ENCODE data around the gene PDGFRB.
A peak's percentile ranks its signal among the peaks of the same experiment; 100 is the strongest.
"Not testable (repeated sequence)": the region's sequence is repeated elsewhere in the genome, so short reads cannot be mapped to it uniquely, and the experiment has no call there.

The PDGFRB gene

GRCh38 chr5:150114102-150114641 lies 41.5 kb downstream of the PDGFRB start:
- DNase-seq (ENCODE audit: low read depth) = no peak

GRCh38 chr5:150113047-150113744 lies 42.4 kb downstream of the PDGFRB start:
- no peak for DNase-seq (ENCODE audit: low read depth)

- peak; percentile 54 for DNase-seq (ENCODE audit: low read depth)
Measured at GRCh38 chr5:150112201-150113046, 43.2 kb downstream of the PDGFRB start.

GRCh38 chr5:150111122-150111521 lies 44.5 kb downstream of the PDGFRB start:
- DNase-seq (ENCODE audit: low read depth) = no peak

DNA sequence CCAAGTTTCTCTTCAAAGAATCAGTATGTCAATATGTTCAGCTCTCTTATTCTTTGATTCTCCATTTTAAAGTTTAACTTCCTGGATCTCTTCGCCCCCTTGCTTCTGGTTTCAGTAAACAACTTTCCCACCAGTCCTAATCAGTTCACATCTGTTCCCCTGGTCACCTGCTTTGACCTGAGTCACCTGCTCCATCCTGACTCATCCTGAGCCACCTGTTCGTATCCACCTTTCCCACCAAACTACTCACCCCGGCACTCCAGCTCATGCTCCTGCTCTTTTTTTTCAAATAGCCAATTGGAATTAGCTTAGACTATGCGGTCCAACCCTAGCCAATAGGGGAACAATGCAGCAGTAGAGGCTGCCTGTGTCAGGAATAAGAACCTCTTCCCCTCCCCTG lies 45.7 kb downstream of the PDGFRB start:
- DNase-seq (ENCODE audit: low read depth) = no peak

DNA sequence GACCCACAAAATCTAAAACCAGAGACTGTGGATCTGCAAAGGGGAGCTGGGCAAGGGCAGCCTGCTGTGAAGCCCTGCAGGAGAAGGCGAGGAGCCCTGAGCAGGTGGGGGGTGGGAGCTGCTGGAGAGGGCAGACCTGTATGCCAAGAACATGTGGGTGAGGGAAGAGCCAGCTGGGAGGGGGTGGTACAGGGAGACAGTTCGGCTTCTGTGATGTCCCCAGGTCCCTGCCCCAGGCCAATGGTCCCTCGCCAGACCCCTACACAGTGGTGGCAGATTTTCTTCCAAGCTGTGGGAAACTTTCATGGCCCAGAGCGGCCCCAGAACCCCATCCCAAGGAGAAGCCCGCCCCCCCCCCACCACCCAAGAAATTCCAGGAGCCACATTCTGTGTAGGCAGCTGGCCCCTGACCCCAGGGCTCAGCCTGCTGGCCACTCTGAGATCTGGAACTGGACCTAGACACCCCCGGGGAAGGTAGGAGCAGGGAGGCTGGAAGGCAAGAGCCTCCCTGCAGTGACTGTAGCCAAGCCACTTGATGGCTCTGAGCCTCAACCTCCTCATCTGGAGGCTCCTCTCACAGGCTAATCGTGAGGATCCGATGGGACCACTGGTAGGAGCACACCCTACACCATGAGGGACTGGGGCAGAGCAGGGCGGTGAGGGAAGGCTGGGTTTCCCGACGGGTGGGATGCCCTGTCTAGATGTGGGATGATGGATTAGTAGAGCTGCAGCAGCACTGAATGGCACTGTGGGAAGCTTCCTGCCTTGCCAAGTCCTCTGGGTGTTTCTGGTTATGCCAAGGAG lies 46.7 kb downstream of the PDGFRB start:
- no peak for DNase-seq (ENCODE audit: low read depth)

- DNase-seq (ENCODE audit: low read depth) = peak; percentile 40
Measured at GRCh38 chr5:150107909-150108447, 47.7 kb downstream of the PDGFRB start.

DNA sequence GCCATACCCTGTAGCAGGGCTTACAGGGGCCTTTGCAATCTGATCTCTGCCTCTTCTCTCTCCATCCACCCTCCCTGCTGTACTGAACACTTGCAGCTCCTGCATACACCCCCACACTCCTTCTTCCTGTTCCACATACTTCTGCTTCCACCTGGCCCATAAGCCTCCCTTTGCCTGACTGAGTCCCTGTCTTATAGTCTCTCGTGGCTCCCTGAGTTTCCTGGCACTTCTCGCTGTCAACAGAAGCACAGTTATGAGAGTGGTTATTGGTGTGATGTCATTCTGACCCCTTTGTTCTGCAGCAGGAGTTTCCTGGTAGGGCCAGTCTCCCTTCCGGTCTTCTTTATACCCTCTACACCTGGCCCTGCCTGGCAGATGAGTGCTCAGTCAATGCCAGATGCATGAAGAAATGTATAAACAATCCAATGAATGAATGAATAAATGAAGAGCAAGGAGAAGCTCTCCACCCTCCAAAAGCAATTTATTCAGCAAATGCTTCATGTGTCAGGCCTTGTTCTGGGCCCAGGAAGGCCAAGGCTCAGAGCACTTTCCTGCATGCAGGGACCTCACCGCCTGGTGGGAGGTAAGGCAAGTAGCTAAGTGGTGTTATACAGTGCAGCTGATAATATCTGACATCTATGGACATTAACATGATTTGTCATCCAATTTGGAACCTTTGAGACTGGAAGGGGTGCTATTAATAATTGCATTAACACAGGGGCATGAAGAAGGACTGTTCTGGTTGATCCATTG lies 48.8 kb downstream of the PDGFRB start:
- no peak for DNase-seq (ENCODE audit: low read depth)

DNA sequence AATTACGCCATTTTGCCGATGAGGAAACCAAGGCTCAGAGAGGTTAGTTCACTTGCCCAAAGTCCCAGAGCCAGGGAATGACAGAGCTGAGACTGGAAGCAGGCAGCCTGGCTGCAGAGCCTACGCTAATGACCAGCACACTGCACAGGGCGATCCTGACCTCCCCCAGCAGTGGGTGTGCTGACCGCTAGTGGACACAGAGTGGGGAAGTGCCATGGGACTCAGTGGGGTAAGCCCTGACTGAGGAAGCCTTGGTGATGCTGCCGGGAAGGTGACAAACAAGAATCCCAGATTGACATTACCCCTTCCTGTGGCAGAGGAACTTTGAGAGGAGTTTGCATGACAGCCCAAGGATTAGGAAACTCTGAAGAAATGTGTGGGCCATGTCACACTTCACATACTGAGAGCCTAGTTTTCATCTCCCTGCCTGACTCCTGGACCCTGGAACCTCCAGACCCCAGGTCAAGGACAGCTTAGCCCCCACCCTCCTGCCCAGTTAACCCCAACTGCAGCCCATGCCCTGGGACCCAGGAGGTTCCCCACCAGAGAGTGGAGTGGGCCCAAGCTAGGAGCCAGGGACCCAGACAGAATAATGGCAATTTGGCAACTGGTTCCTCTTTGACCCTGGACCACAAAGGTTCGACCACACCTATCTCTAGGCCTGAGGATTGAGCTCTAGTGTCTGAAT lies 49.6 kb downstream of the PDGFRB start:
- no peak for DNase-seq (ENCODE audit: low read depth)

DNA sequence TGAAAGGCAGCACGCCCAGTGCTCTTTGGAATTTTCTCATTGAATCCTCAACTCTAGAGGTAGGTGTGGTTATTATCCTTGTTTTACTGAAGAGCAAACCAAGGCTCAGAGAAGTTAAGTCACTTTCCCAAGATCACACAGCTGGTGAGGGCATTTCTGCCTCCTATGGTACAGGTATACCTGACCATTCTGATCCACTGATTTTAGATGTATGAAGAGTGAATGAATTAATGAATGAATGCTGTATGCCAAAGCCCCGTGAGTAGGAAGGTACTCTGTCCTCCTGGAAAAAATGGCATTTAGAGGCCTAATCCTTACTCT lies 51.1 kb downstream of the PDGFRB start:
- DNase-seq (ENCODE audit: low read depth) = no peak

DNA sequence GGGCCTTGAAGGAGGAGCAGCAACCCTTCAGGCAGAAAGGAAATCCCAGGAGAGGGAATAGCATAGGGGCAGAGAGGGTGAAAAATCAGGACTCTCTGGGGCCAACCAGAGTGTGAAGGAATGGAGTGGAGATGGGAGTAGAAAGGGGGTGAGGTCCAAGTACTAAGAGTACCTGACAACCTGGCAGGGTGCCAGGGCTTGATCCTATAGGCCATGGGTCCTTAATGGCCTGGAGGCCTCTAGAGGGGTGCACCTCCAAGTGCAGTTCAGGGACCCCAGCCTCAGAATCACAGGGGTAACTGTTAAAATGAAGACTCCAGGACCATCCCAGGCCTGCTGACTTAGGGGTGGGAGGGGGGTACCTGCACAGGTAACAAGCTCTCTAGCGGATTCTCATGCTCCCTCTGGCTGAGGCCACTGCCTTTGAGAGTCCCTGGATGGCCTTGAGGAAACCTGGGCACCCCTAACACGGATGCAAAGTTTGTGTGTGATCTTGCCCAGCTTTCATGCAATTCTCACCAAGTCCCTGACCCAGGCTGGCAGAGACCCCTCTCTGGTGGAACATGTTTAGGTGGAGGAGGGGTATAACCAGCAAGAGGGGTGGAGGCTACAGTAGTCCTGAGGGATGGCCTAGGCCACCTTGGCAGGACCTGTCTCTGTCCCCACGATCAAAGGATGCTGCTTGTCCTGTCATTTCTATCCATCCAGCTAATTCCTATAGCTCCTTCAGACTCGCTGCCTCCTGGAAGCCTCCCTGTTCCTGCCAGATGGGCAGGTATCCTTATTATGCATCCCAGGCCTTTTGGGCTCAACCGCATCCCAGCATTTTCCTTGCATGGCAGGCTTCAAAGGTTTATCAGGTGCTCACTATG lies 51.7 kb downstream of the PDGFRB start:
- DNase-seq (ENCODE audit: low read depth) = no peak

DNA sequence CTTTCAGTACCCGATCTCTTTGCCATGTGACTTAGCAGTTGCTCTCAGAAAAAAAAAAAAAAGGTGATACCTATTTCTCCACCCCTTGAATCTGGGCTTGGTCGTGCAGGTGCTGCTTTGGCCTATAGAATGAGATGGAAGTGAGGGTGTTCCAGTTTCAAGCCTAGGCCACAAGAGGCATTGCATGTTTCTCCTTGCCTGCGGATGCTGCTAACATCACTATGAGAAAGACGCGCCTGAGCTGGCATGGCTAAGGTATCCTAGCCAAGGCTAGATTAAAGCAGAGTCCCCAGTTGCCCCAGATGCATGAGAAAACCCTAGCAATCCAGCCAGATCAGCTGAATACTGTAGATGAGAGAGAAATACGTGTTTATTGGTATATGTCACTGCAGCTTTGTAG lies 54.6 kb downstream of the PDGFRB start:
- DNase-seq (ENCODE audit: low read depth) = no peak

GRCh38 chr5:150097152-150097551 lies 58.5 kb downstream of the PDGFRB start:
- no peak for DNase-seq (ENCODE audit: low read depth)

GRCh38 chr5:150092159-150092787 lies 63.4 kb downstream of the PDGFRB start:
- no peak for DNase-seq (ENCODE audit: low read depth)

- DNase-seq (ENCODE audit: low read depth) = no peak
Measured at GRCh38 chr5:150085950-150086715, 69.5 kb downstream of the PDGFRB start, which contains the start of gene CSF1R. CSF1R (minus strand) TSS chr5:150086554; CDS start chr5:150086427, 127 bp downstream.

DNA sequence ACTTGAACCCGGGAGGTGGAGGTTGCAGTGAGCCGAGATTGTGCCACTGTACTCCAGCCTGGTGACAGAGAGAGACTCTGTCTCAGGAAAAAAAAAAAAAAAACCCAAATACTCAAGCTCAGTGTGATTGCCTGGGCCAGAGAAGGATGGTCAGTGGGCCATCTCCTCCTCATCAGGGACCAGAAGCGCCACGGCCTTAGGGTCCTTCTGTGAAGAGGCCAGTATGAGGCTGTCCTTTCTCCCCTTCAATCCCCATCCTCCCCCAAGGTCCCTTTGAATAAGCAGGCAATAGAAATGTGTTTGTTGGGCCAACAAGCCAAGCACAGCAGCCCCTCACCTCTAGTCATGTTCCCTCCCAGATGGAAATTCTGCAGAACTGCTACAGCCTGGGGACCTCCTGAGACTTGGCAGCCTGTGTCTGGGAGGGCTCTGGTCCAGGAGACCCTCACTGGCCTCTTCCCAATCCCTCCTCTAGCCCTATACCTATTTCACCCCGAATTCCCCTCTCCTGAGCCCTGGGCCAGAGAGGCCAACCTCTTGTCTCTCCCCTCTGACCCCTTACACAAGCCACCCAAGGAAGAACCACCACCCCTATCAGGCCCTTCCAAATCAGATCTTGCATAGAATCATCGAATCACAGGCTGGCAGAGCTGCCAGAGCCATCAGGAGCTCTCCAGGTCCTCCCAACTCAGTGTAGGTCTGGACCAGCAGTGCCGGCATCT lies 70.3 kb downstream of the PDGFRB start:
- DNase-seq (ENCODE audit: low read depth) = no peak

DNA sequence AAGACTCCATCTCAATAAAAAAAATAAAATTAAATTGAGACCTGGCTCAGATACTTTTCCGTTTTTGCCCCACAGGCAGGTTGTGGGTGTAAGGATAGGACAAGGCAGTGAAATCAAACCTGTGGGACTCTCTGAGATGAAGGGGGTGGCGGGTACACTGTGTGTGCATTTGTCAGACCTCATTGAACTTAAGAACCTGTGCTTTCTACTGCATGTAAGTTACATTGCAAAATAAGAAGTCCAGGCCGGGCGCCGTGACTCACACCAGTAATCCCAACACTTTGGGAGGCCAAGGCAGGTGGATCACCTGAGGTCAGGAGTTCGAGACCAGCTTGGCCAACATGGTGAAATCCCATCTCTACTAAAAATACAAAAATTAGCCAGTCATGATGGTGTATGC lies 70.9 kb downstream of the PDGFRB start:
- not testable (repeated sequence) for DNase-seq (ENCODE audit: low read depth)

GRCh38 chr5:150082889-150083288 lies 72.8 kb downstream of the PDGFRB start:
- no peak for DNase-seq (ENCODE audit: low read depth)
